Gastroesophageal sphincter (tissue), 4 donors: ENCODE data around the gene DNTT. TPM values are rescaled to one million over a fixed set of nuclear protein-coding genes. Genes with fewer than 3 reads are reported as not detected.

Source experiments
- ATAC-seq: fragments of 150-250 bp; one replicate; pipeline ENCODE4 v1.9.1; 2016; ENCODE audit warnings: mild to moderate bottlenecking, moderate library complexity
- H3K27ac ChIP-seq, 4 donors: fragments of 200-600 bp; sonication (generic) in 3 of 4; 1 replicate in 3 of 4; 2 replicates in 1 of 4; pipeline ENCODE4 v1.5.1; 2016 to 2019
- H3K27me3 ChIP-seq: fragments of 200-600 bp; sonication (generic); one replicate; pipeline ENCODE4 v1.5.1; 2019
- H3K36me3 ChIP-seq, 2 donors: fragments of 200-600 bp; sonication (generic); one replicate each; pipeline ENCODE4 v1.5.1; 2019; ENCODE audit warnings: control low read depth in 1 of 2
- H3K4me1 ChIP-seq, 3 donors: fragments of 200-600 bp; sonication (generic); 1 replicate in 2 of 3; 2 replicates in 1 of 3; pipeline ENCODE4 v1.5.1; 2016 to 2019; ENCODE audit warnings: control low read depth in 2 of 3
- H3K4me3 ChIP-seq, 2 donors: fragments of 200-600 bp; sonication (generic); one replicate each; pipeline ENCODE4 v1.5.1; 2019; ENCODE audit warnings: mild to moderate bottlenecking in 1 of 2, moderate library complexity in 1 of 2
- H3K9me3 ChIP-seq, 3 donors: fragments of 200-600 bp; sonication (generic); one replicate each; pipeline ENCODE4 v1.5.1; 2017 to 2019; ENCODE audit warnings: control low read depth in 2 of 3
- CTCF ChIP-seq, 4 experiments: fragments of 200-600 bp in 2 of 4; fragments of 450-650 bp in 2 of 4; sonication (generic) in 1 of 4; IDR thresholded peaks; one replicate each; pipeline ENCODE4 v1.5.1; 2017 to 2019; ENCODE audit warnings: antibody characterized with exemption in 4 of 4, mild to moderate bottlenecking in 2 of 4, moderate library complexity in 2 of 4
- EP300 ChIP-seq: sonication (generic); formaldehyde crosslinking; IDR thresholded peaks from one replicate; pipeline ENCODE4 v1.6.1; 2017; ENCODE audit warnings: antibody characterized with exemption, mild to moderate bottlenecking
- POLR2A ChIP-seq, 2 donors: fragments of 450-650 bp; IDR thresholded peaks; one replicate each; pipeline ENCODE4 v1.6.1; 2017; ENCODE audit warnings: antibody characterized with exemption in 2 of 2, mild to moderate bottlenecking in 2 of 2, moderate library complexity in 1 of 2
- POLR2AphosphoS5 ChIP-seq: sonication (generic); formaldehyde crosslinking; IDR thresholded peaks from one replicate; pipeline ENCODE4 v1.6.1; 2017; ENCODE audit warnings: antibody characterized with exemption
- WGBS, 2 donors: methylation state at CpG; one replicate each; pipeline ENCODE4 v1.1.5; 2018; ENCODE audit warnings: low coverage in 1 of 2; 5-methylcytosine and 5-hydroxymethylcytosine counted together
- total RNA-seq, 4 donors: library from RNA; depleted of rRNA; stranded (reverse); fragments of >200 nt; gene quantifications; one replicate each; pipeline ENCODE4 v1.1.0, GENCODE V29; 2016

Gene DNTT
- total RNA-seq, 4 donors from 2014 or later, result not detected

- no peaks in the 10 kb centered on the region for H3K4me1 ChIP-seq
- no peaks in the 10 kb centered on the region for H3K9me3 ChIP-seq
- 66 to 77% methylated on average over 3 to 7 of the region's 7 CpGs for WGBS, 2 donors
- no peak within 1 kb of the TSS for H3K27ac ChIP-seq
- H3K27me3 ChIP-seq, result peaks cover 22% of the 10 kb centered on the region
- H3K36me3 ChIP-seq, result no peaks in the 10 kb centered on the region
- no peak within 1 kb of the TSS for H3K4me3 ChIP-seq
- ATAC-seq, result no peak
- TF ChIP-seq EP300, result no peak
- TF ChIP-seq POLR2A (IDR thresholded peaks at IDR 0.05), result no peak
- TF ChIP-seq CTCF (IDR thresholded peaks at IDR 0.05), result no peak
- TF ChIP-seq POLR2AphosphoS5, result no peak
Measured at GRCh38 chr10:96358851-96359540, 54.8 kb downstream of the DNTT start, which contains the start of gene OPALIN. Gene OPALIN, minus strand, starts transcription at chr10:96359002. Its CDS starts 106 bp downstream, at chr10:96358896.

- no peaks in the 10 kb centered on the region for H3K36me3 ChIP-seq
- no peak overlapping the region for H3K27ac ChIP-seq
- peaks cover 22% of the 10 kb centered on the region for H3K27me3 ChIP-seq
- no peak for ATAC-seq
- H3K9me3 ChIP-seq, result no peaks in the 10 kb centered on the region
- no peaks in the 10 kb centered on the region for H3K4me1 ChIP-seq
- WGBS, 2 donors, result 57% methylated on average over 6 of the region's 6 CpGs; no CpG with 5 or more reads in 1 of the 2 donors
- TF ChIP-seq POLR2A (IDR thresholded peaks at IDR 0.05), result no peak
- TF ChIP-seq EP300, result no peak
- no peak for TF ChIP-seq CTCF (IDR thresholded peaks at IDR 0.05)
- no peak for TF ChIP-seq POLR2AphosphoS5
- H3K4me3 ChIP-seq, result no peak overlapping the region
Measured at GRCh38 chr10:96359616-96360015, 55.4 kb downstream of the DNTT start.

GRCh38 chr10:96360331-96360730 lies 56.1 kb downstream of the DNTT start:
- H3K9me3 ChIP-seq, result no peaks in the 10 kb centered on the region
- TF ChIP-seq CTCF (IDR thresholded peaks at IDR 0.05) (no peak), EP300 (no peak), POLR2AphosphoS5 (no peak), POLR2A (IDR thresholded peaks at IDR 0.05) (no peak)
- H3K36me3 ChIP-seq, result no peaks in the 10 kb centered on the region
- H3K27me3 ChIP-seq, result peaks cover 19% of the 10 kb centered on the region
- 94 to 100% methylated on average over 2 to 3 of the region's 6 CpGs for WGBS, 2 donors
- no peak overlapping the region for H3K4me3 ChIP-seq
- H3K27ac ChIP-seq, result no peak overlapping the region
- ATAC-seq, result no peak
- no peaks in the 10 kb centered on the region for H3K4me1 ChIP-seq

GRCh38 chr10:96360766-96361165 lies 56.5 kb downstream of the DNTT start:
- ATAC-seq, result no peak
- TF ChIP-seq POLR2AphosphoS5 (no peak), POLR2A (IDR thresholded peaks at IDR 0.05) (no peak), CTCF (IDR thresholded peaks at IDR 0.05) (no peak), EP300 (no peak)
- no peak overlapping the region for H3K27ac ChIP-seq
- H3K9me3 ChIP-seq, result no peaks in the 10 kb centered on the region
- H3K4me3 ChIP-seq, result no peak overlapping the region
- WGBS, 2 donors, result 60% methylated on average over 1 of the region's 3 CpGs; no CpG with 5 or more reads in 1 of the 2 donors
- peaks cover 16% of the 10 kb centered on the region for H3K27me3 ChIP-seq
- no peaks in the 10 kb centered on the region for H3K4me1 ChIP-seq
- no peaks in the 10 kb centered on the region for H3K36me3 ChIP-seq

- WGBS, 2 donors, result 58 to 90% methylated on average over 1 to 2 of the region's 3 CpGs
- no peak overlapping the region for H3K4me3 ChIP-seq
- no peak for TF ChIP-seq POLR2A (IDR thresholded peaks at IDR 0.05)
- no peak for TF ChIP-seq POLR2AphosphoS5
- TF ChIP-seq CTCF (IDR thresholded peaks at IDR 0.05), result no peak
- TF ChIP-seq EP300, result no peak
- no peaks in the 10 kb centered on the region for H3K36me3 ChIP-seq
- no peaks in the 10 kb centered on the region for H3K27me3 ChIP-seq
- peaks cover 0 to 17% (median 0%) of the 10 kb centered on the region in 3 donors for H3K4me1 ChIP-seq
- ATAC-seq, result no peak
- no peak overlapping the region for H3K27ac ChIP-seq
- no peaks in the 10 kb centered on the region for H3K9me3 ChIP-seq
Measured at GRCh38 chr10:96365571-96365970, 61.3 kb downstream of the DNTT start.
